IPS-20b (cell line): ENCODE data around the gene CRTAC1.
A peak's percentile ranks its signal among the peaks of the same experiment; 100 is the strongest.

Source experiments
- H3K27ac ChIP-seq: one replicate; pipeline ENCODE4 v1.5.1; 2013; ENCODE audit warnings: low read length
- H3K27me3 ChIP-seq: 2 replicates; pipeline ENCODE4 v1.6.1; 2013; ENCODE audit warnings: mild to moderate bottlenecking, low read length, inconsistent platforms; ENCODE audit not compliant: insufficient read depth
- H3K36me3 ChIP-seq: 2 replicates; pipeline ENCODE4 v1.6.1; 2013; ENCODE audit warnings: low read depth, mild to moderate bottlenecking, inconsistent platforms, low read length, moderate library complexity; ENCODE audit not compliant: insufficient read depth
- H3K4me1 ChIP-seq: 2 replicates; pipeline ENCODE4 v1.6.1; 2013; ENCODE audit warnings: mild to moderate bottlenecking, control low read depth, inconsistent platforms, low read length, moderate library complexity; ENCODE audit not compliant: insufficient read depth
- H3K4me3 ChIP-seq: 2 replicates; pipeline ENCODE4 v1.5.1; 2013; ENCODE audit warnings: mild to moderate bottlenecking, low read length, inconsistent platforms
- H3K9ac ChIP-seq: 2 replicates; pipeline ENCODE4 v1.6.1; 2013; ENCODE audit warnings: low read depth, mild to moderate bottlenecking, inconsistent platforms, low read length, moderate library complexity
- H3K9me3 ChIP-seq: 2 replicates; pipeline ENCODE4 v1.6.1; 2013; ENCODE audit warnings: mild to moderate bottlenecking, low read depth, low read length, inconsistent platforms; ENCODE audit not compliant: insufficient read depth

CRTAC1 gene

GRCh38 chr10:98028168-98028770, 2.2 kb downstream of the CRTAC1 start:
- 0 out of 2 replicates have a peak, but pooled peaks cover 4% of the 10 kb centered on the region for H3K4me1 ChIP-seq
- H3K27ac ChIP-seq: no peak overlapping the region
- H3K27me3 ChIP-seq: peaks cover 75% of the 10 kb centered on the region
- no peaks in the 10 kb centered on the region for H3K9me3 ChIP-seq
- H3K4me3 ChIP-seq: no peak overlapping the region
- no peaks in the 10 kb centered on the region for H3K36me3 ChIP-seq
- H3K9ac ChIP-seq: no peak overlapping the region

DNA sequence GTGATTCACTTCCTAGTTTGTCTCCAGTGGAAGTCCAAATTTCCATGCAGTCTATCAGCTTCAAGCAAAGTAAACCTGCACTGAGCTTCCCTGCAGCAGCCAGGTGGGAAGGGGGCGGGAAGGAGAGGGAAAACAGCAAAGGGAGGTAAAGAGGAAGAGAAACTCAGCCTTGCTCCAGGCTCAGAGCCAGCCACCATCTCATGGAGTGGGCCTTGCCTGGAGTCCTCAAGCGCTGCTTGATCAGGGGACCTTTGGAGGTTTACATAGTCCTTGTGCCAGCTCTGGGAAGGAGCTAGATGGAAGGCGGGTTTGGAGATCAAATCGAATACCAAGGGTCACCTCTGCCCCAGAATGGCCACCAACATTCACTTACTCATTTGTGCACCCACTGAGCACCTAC, 7.4 kb downstream of the CRTAC1 start:
- no peaks in the 10 kb centered on the region for H3K9me3 ChIP-seq
- no peak overlapping the region for H3K4me3 ChIP-seq
- H3K36me3 ChIP-seq: no peaks in the 10 kb centered on the region
- no peak overlapping the region for H3K9ac ChIP-seq
- H3K27me3 ChIP-seq: peaks cover 27% of the 10 kb centered on the region
- H3K27ac ChIP-seq: no peak overlapping the region
- H3K4me1 ChIP-seq: no peaks in the 10 kb centered on the region

DNA sequence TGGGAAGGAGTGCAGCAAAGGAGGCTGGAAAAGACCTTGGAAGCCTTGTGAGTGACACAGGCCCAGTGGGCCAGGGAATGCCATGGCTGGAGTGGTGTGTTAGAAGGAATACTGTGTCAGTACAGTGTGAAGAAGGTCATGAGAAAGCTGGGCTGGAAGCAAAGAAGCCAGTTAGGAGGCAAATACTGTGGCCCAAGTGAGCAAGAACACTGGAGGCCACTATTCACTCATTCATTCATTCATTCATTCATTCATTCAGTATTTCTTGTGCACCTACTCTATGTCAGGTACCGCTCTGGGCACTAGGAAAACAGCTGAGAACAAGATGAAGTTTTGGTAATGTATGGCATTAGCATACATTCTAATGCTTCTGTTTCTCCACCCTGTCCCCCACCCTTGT, 9.6 kb downstream of the CRTAC1 start:
- Histone ChIP-seq H3K4me1 (no peaks in the 10 kb centered on the region), H3K4me3 (no peak overlapping the region), H3K9me3 (no peaks in the 10 kb centered on the region), H3K27ac (no peak overlapping the region), H3K27me3 (peaks cover 13% of the 10 kb centered on the region), H3K9ac (no peak overlapping the region), H3K36me3 (no peaks in the 10 kb centered on the region)

DNA sequence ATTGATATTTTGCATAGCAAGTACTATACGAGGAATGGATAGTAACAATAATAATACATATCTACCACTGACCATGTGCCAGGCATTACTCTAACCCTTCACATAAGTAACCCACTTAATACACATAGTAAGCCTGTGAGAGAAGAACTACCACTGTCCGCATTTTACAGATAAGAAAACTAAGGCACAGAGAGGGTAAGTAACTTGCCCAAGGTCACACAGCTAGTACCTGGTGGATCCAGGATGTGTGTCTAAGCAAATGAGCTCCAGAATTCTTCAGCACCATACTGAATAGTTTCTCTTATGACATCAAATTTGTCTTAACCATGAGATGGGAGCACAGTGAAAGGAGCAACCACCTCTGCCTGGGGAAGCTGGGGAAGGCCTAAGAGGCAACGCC, 10.2 kb downstream of the CRTAC1 start:
- Histone ChIP-seq H3K27me3 (peaks cover 7% of the 10 kb centered on the region), H3K9ac (no peak overlapping the region), H3K4me3 (no peak overlapping the region), H3K27ac (no peak overlapping the region), H3K9me3 (no peaks in the 10 kb centered on the region), H3K36me3 (no peaks in the 10 kb centered on the region), H3K4me1 (no peaks in the 10 kb centered on the region)

GRCh38 chr10:98019784-98020183, 10.6 kb downstream of the CRTAC1 start:
- peaks cover 4% of the 10 kb centered on the region; the same call in 1 of the 2 replicates for H3K27me3 ChIP-seq
- H3K4me1 ChIP-seq: no peaks in the 10 kb centered on the region

GRCh38 chr10:98016772-98017475, 13.5 kb downstream of the CRTAC1 start:
- Histone ChIP-seq H3K27ac (no peak overlapping the region), H3K9me3 (no peaks in the 10 kb centered on the region), H3K36me3 (no peaks in the 10 kb centered on the region), H3K9ac (no peak overlapping the region), H3K4me3 (no peak overlapping the region), H3K4me1 (no peaks in the 10 kb centered on the region), H3K27me3 (peaks cover 4% of the 10 kb centered on the region; the same call in 1 of the 2 replicates)

More at GRCh38 chr10:98019784-98020183, 10.6 kb downstream of the CRTAC1 start:
- no peaks in the 10 kb centered on the region for H3K36me3 ChIP-seq
- no peak overlapping the region for H3K4me3 ChIP-seq
- no peak overlapping the region for H3K27ac ChIP-seq
- no peaks in the 10 kb centered on the region for H3K9me3 ChIP-seq
- no peak overlapping the region for H3K9ac ChIP-seq

DNA sequence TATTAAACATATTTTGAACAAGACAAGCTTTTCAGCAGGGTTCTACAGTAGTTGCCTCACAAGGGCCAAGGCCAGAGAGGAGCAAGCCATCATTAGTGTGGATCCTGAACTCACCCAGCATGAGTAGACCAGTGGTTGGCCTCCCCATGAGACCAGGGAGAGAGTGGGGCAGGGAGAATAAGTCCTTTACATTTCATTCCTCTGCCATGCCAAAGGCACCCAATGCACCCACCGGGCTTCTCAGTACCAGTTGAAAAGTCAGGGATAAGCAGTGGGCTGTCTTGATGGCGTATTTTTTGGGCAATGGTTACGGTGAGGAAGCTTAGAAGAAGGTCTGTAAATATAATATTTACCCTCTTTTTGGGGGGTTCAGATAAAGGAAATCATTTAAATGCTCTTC, 16.6 kb downstream of the CRTAC1 start:
- no peak overlapping the region for H3K27ac ChIP-seq
- H3K9ac ChIP-seq: no peak overlapping the region
- H3K4me1 ChIP-seq: no peaks in the 10 kb centered on the region
- no peaks in the 10 kb centered on the region for H3K9me3 ChIP-seq
- no peak overlapping the region for H3K4me3 ChIP-seq
- peaks cover 4% of the 10 kb centered on the region; the same call in 1 of the 2 replicates for H3K27me3 ChIP-seq
- no peaks in the 10 kb centered on the region for H3K36me3 ChIP-seq

GRCh38 chr10:98013122-98013521, 17.3 kb downstream of the CRTAC1 start:
- Histone ChIP-seq H3K36me3 (no peaks in the 10 kb centered on the region), H3K27me3 (peaks cover 4% of the 10 kb centered on the region; the same call in 1 of the 2 replicates), H3K9me3 (no peaks in the 10 kb centered on the region), H3K4me3 (no peak overlapping the region), H3K4me1 (0 out of 2 replicates have a peak, but pooled peaks cover under 1% of the 10 kb centered on the region), H3K27ac (no peak overlapping the region), H3K9ac (no peak overlapping the region)

DNA sequence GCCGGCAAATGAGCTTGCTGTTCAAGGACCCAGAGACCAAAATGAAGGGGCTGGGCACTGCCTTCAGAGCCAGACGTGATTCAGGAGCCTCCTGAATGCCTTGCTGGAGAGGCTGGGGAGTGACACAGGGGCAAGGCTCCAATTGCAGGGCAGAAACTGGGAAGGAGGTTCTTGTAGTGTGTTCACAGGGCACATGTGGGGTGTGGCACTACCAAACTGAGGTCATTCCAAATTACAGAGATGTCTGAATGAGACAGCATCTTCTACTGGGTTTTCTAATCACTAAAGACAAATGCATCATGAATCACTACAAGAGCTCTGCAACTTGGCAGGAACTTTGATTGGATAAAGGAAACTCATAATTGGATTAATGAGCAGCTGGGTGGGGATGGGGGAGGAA, 17.8 kb downstream of the CRTAC1 start:
- no peaks in the 10 kb centered on the region for H3K9me3 ChIP-seq
- peaks cover 9% of the 10 kb centered on the region for H3K27me3 ChIP-seq
- no peaks in the 10 kb centered on the region for H3K36me3 ChIP-seq
- H3K9ac ChIP-seq: no peak overlapping the region
- H3K4me1 ChIP-seq: 0 out of 2 replicates have a peak, but pooled peaks cover 3% of the 10 kb centered on the region
- H3K27ac ChIP-seq: no peak overlapping the region
- H3K4me3 ChIP-seq: no peak overlapping the region

GRCh38 chr10:98010939-98011685, 19.3 kb downstream of the CRTAC1 start:
- no peak overlapping the region for H3K4me3 ChIP-seq
- peaks cover 15% of the 10 kb centered on the region for H3K4me1 ChIP-seq
- H3K27me3 ChIP-seq: peaks cover 21% of the 10 kb centered on the region
- H3K9me3 ChIP-seq: no peaks in the 10 kb centered on the region
- H3K27ac ChIP-seq: no peak overlapping the region
- H3K36me3 ChIP-seq: no peaks in the 10 kb centered on the region
- no peak overlapping the region for H3K9ac ChIP-seq

DNA sequence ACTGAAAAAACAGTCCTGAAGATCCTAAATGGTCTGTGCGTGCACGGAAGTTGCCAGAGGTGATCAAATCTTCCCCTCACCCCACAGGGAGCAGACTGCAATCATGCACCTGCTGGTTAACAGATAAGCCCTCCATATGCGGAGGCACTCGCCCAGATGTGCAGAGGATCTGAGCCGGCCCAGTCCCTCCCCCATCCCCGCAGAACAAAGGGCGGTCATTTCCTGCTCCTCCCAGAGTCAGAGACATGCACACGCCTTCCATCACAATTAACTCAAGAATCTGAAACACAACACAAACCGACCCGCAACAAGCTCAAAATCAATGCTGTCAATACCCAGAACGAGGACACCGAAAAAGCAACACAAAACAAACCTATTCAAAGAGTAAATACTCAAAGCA, 24.2 kb downstream of the CRTAC1 start:
- peak overlapping the region; percentile 56 for H3K4me3 ChIP-seq

More for the DNA sequence above, 24.2 kb downstream of the CRTAC1 start:
- H3K9ac ChIP-seq: no peak overlapping the region
- H3K36me3 ChIP-seq: no peaks in the 10 kb centered on the region
- H3K4me1 ChIP-seq: peaks cover 20% of the 10 kb centered on the region
- no peaks in the 10 kb centered on the region for H3K9me3 ChIP-seq
- no peak overlapping the region for H3K27ac ChIP-seq
- H3K27me3 ChIP-seq: peaks cover 21% of the 10 kb centered on the region
